ENCODE results near the gene APOA1. TPM values are rescaled to one million over a fixed set of nuclear protein-coding genes. Genes with fewer than 3 reads are reported as not detected.
"Not testable (repeated sequence)": the region's sequence is repeated elsewhere in the genome, so short reads cannot be mapped to it uniquely, and the experiment has no call there.

The APOA1 gene
- polyA plus RNA-seq, 4 donors = 53.5 to 128 (median 89.6) TPM

GRCh38 chr11:116822575-116822974 lies 14.8 kb downstream of the APOA1 start:
- DNase-seq (ENCODE audit: low read depth in 4 of 4, low spot score in 3 of 4) = no peak

GRCh38 chr11:116821050-116821918 lies 16.1 kb downstream of the APOA1 start:
- DNase-seq (ENCODE audit: low read depth in 4 of 4, low spot score in 3 of 4) = no peak

GRCh38 chr11:116819049-116819448 lies 18.4 kb downstream of the APOA1 start:
- DNase-seq (ENCODE audit: low read depth in 4 of 4, low spot score in 3 of 4) = no peak

GRCh38 chr11:116814502-116814901 lies 22.9 kb downstream of the APOA1 start:
- DNase-seq (ENCODE audit: low read depth in 4 of 4, low spot score in 3 of 4) = no peak

GRCh38 chr11:116813781-116814471 lies 23.5 kb downstream of the APOA1 start:
- DNase-seq (ENCODE audit: low read depth in 4 of 4, low spot score in 3 of 4) = no peak

GRCh38 chr11:116813170-116813569 lies 24.3 kb downstream of the APOA1 start:
- no peak for DNase-seq (ENCODE audit: low read depth in 4 of 4, low spot score in 3 of 4)

GRCh38 chr11:116812109-116812508 lies 25.3 kb downstream of the APOA1 start:
- DNase-seq (ENCODE audit: low read depth in 4 of 4, low spot score in 3 of 4) = no peak

GRCh38 chr11:116811194-116811593 lies 26.2 kb downstream of the APOA1 start:
- no peak for DNase-seq (ENCODE audit: low read depth in 4 of 4, low spot score in 3 of 4)

- DNase-seq (ENCODE audit: low read depth in 4 of 4, low spot score in 3 of 4) = no peak
Observed at GRCh38 chr11:116808262-116809175, 28.9 kb downstream of the APOA1 start.

GRCh38 chr11:116807601-116808261 lies 29.7 kb downstream of the APOA1 start:
- no peak for DNase-seq (ENCODE audit: low read depth in 4 of 4, low spot score in 3 of 4)

- DNase-seq (ENCODE audit: low read depth in 4 of 4, low spot score in 3 of 4) = no peak
Observed at GRCh38 chr11:116804001-116804400, 33.4 kb downstream of the APOA1 start.

- DNase-seq (ENCODE audit: low read depth in 4 of 4, low spot score in 3 of 4) = not testable (repeated sequence)
Observed at GRCh38 chr11:116801662-116802061, 35.8 kb downstream of the APOA1 start.

GRCh38 chr11:116800610-116801009 lies 36.8 kb downstream of the APOA1 start:
- DNase-seq (ENCODE audit: low read depth in 4 of 4, low spot score in 3 of 4) = no peak

GRCh38 chr11:116798368-116798767 lies 39.1 kb downstream of the APOA1 start:
- no peak for DNase-seq (ENCODE audit: low read depth in 4 of 4, low spot score in 3 of 4)

GRCh38 chr11:116797816-116798215 lies 39.6 kb downstream of the APOA1 start:
- DNase-seq (ENCODE audit: low read depth in 4 of 4, low spot score in 3 of 4) = no peak

GRCh38 chr11:116796548-116796947 lies 40.9 kb downstream of the APOA1 start:
- DNase-seq (ENCODE audit: low read depth in 4 of 4, low spot score in 3 of 4) = no peak

GRCh38 chr11:116794851-116795250 lies 42.6 kb downstream of the APOA1 start:
- DNase-seq (ENCODE audit: low read depth in 4 of 4, low spot score in 3 of 4) = no peak

- no peak for DNase-seq (ENCODE audit: low read depth in 4 of 4, low spot score in 3 of 4)
Observed at GRCh38 chr11:116793772-116794097, 43.7 kb downstream of the APOA1 start.

- no peak for DNase-seq (ENCODE audit: low read depth in 4 of 4, low spot score in 3 of 4)
Observed at GRCh38 chr11:116792869-116793771, 44.3 kb downstream of the APOA1 start.

Measured in left renal pelvis (tissue), 4 donors.